ENCODE data around the gene PDZD2.

DNA sequence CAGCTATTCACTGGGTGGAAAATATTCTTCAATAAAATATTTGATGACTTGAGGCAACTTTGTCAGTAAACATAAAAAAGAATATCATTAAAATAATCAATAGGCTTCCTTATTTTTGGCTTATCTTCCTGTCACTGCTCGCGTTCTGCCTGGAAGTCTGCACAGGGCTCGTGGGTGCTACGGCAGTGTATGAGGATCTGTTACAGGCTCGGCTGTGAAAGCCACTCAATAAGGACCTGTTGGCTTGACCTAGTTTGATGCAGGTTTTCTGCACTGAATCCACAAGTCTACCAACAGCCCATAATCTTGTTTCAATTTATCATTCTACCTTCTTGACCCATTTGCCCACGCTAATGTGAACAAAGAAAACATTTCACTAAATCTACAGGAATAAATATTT lies 97.2 kb downstream of the PDZD2 start:
- no peak for TF ChIP-seq POLR2A (IDR thresholded peaks at IDR 0.05; ENCODE audit: low read length)
- TF ChIP-seq GATA1 (IDR thresholded peaks at IDR 0.05; ENCODE audit: low read depth, low read length) = no peak
